ENCODE results near the gene CAMTA1.
"Not testable (repeated sequence)": the region's sequence is repeated elsewhere in the genome, so short reads cannot be mapped to it uniquely, and the experiment has no call there.

Gene CAMTA1

DNA sequence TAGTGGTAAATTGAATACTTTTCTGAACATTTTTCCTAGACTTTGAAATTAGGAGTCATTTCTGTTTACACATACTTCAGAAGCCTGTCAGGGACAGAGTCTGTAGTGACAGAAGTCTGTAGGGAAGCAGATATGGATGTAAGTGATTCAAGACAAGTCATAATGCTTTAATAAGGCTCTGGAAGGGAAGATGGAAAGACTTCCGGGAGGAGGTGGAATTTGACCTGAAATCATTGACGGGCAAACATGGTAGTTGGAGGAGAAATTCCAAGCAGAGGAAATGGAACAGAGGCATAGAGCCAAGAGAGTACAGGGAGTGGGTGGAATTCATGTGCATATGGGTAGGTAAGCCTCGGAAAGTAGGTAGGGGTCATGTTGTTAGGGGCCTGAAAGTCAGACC is 22.5 kb downstream of the CAMTA1 start:
- H3K4me3 ChIP-seq (ENCODE audit: low read depth, low read length): no peak overlapping the region

DNA sequence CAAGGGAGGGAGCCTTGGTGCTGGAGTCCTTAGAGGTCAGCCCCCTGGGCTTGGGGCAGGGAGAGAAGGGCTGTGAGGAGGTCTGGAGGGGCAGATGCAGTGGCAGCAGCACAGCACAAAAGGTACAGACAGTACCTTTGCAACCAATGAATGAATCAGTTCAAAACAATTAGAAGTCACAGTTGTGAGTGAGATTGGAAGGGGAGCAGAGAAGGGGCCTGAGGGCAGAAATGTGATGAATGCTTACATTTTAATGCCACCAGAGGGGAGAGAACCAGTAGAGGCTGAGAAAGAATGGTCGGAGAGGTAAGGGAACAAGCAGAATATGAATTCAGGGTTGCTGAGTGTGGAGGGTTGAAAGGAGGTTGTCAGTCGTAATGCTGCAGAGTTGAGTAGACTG is 24.2 kb downstream of the CAMTA1 start:
- H3K4me3 ChIP-seq (ENCODE audit: low read depth, low read length): no peak overlapping the region
- TF ChIP-seq, protein P1, sequence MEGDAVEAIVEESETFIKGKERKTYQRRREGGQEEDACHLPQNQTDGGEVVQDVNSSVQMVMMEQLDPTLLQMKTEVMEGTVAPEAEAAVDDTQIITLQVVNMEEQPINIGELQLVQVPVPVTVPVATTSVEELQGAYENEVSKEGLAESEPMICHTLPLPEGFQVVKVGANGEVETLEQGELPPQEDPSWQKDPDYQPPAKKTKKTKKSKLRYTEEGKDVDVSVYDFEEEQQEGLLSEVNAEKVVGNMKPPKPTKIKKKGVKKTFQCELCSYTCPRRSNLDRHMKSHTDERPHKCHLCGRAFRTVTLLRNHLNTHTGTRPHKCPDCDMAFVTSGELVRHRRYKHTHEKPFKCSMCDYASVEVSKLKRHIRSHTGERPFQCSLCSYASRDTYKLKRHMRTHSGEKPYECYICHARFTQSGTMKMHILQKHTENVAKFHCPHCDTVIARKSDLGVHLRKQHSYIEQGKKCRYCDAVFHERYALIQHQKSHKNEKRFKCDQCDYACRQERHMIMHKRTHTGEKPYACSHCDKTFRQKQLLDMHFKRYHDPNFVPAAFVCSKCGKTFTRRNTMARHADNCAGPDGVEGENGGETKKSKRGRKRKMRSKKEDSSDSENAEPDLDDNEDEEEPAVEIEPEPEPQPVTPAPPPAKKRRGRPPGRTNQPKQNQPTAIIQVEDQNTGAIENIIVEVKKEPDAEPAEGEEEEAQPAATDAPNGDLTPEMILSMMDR (IDR thresholded peaks at IDR 0.05; ENCODE audit: control insufficient read depth, extremely low read depth, insufficient read depth): no peak
- DNase-seq (ENCODE audit: low read depth): no peak

More for the DNA sequence above, 22.5 kb downstream of the CAMTA1 start:
- TF ChIP-seq, protein P1 (IDR thresholded peaks at IDR 0.05; ENCODE audit: control insufficient read depth, extremely low read depth, insufficient read depth): no peak
- DNase-seq (ENCODE audit: low read depth): no peak

DNA sequence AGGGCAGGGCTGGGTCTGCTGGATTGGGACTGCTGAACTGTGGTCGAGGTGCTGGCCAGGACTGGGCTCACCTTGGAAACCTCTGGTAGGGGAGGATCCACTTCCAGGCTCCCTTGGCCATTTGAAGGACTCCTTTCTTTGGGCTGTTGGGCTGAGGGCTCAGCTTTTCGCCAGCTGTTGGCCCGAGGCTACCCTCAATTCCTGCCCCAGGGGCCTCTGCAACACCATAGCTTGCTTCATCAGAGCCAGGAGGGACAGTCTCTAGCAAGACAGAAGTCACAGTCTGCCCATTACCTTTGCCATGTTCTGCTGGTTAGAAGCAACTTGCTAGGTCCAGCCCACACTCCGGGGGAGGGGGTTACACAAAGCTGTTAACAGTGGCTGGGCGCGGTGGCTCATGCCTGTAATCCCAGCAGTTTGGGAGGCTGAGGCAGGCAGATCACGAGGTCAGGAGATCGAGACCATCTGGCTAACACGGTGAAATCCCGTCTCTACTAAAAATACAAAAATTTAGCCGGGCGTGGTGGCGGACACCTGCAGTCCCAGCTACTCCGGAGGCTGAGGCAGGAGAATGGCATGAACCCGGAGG is 25.0 kb downstream of the CAMTA1 start:
- not testable (repeated sequence) for DNase-seq (ENCODE audit: low read depth)

DNA sequence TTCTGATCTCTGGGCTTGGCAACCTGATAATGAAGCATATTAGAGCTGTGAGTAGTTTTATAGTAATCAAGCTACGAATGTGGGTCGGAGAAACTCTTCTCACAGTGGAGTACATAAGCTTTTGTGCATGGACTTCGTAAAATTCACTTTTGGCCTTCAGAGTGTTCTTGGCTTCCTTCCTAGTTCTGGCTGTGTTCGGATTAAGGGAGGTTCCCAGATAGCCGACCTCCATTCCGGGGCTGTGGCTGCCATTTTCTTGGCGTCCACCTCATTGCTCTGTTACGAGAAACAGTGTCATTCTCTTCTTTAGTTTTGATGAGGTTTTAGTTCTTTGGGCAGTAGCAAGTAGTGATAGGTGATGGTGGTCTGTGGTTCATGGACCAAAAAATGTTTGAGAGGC is 26.3 kb downstream of the CAMTA1 start:
- no peak overlapping the region for H3K4me3 ChIP-seq (ENCODE audit: low read depth, low read length)
- DNase-seq (ENCODE audit: low read depth): no peak
- TF ChIP-seq, protein P1 (IDR thresholded peaks at IDR 0.05; ENCODE audit: control insufficient read depth, extremely low read depth, insufficient read depth): no peak

More for the DNA sequence above, 25.0 kb downstream of the CAMTA1 start:
- not testable (repeated sequence) for H3K4me3 ChIP-seq (ENCODE audit: low read depth, low read length)

DNA sequence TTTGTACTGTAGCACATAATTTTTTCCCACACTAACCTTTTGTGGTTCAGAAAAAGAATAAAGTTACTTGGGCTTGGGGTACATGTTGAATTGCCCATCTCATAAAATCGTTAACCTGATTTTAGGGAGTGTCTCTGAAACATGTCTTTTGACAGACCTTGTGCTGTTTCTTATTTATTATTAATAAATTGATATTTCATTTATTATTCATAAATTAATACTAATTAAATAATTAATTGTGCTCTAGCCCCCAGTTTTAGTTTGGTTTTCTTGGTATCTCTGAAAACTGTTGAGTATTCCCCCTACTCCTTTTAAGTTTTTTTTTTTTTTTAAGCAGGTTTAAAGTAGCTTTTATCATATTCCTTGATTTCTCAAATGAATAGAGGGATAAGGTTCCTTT is 27.9 kb downstream of the CAMTA1 start:
- no peak overlapping the region for H3K4me3 ChIP-seq (ENCODE audit: low read depth, low read length)
- TF ChIP-seq, protein P1 (IDR thresholded peaks at IDR 0.05; ENCODE audit: control insufficient read depth, extremely low read depth, insufficient read depth): no peak
- DNase-seq (ENCODE audit: low read depth): no peak

DNA sequence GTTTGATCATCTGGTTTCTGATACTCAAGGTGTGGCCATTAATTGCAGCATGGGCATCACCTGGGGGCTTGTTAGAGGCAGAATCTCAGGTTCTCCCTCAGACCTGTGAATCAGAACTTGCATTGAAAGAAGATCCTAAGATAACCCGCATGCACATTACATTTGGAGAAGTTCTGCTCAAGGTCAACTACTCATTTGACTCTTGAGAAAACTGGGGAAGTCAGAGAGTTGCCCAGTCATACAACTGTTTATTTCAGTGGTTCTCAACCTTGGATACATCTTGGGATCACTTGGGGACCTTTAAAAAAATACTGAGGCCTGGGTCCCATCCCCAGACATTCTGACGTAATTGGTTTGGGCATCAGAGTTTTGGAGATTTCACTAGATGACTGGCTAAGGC is 30.5 kb downstream of the CAMTA1 start:
- TF ChIP-seq, protein P1 (IDR thresholded peaks at IDR 0.05; ENCODE audit: control insufficient read depth, extremely low read depth, insufficient read depth): no peak
- no peak for DNase-seq (ENCODE audit: low read depth)
- no peak overlapping the region for H3K4me3 ChIP-seq (ENCODE audit: low read depth, low read length)

DNA sequence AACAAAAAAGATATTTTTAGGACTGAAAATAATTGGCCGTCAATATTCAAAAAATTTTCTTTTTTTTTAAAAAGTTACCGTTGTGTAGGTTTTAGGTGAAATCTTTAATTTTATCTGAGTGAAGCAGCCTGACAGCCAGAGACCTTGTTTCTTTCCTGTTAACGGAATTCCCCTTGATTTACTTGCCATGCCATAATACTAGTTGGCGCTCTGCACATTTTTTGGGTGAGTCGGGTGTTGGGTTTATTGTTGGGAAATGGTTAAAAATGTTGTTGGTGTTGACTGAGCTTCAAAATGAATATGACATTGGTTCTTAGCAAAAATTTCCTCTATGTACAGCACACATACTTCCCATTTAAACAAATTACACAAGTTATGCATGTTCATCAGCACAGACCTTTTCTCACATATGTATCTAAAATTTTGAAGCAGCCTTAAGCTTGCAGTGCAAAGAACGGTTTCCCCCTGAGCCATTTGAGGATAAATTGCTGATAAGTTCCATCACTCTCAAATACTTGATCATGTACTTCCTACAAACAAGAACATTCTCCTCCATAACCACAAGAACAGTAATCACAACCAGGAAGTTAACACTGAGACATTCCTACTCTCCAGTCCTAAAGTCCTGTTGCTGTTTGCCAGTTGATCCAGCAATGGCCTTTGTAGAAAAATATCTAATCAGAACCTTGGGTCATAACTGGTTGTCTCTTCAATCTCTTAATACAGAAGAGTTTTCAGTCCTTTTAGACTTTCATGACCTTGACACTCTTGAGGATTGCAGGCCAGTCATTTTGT is 34.2 kb downstream of the CAMTA1 start:
- H3K4me3 ChIP-seq (ENCODE audit: low read depth, low read length): no peak overlapping the region
- DNase-seq (ENCODE audit: low read depth): no peak
- TF ChIP-seq, protein P1 (IDR thresholded peaks at IDR 0.05; ENCODE audit: control insufficient read depth, extremely low read depth, insufficient read depth): no peak
